PC-9 (cell line): ENCODE measurements around the gene NPY.

ENCODE experiments used
- CTCF ChIP-seq: fragments of 200-600 bp; sonication (generic); conservative IDR thresholded peaks from 2 replicates; pipeline ENCODE4 v1.6.1; 2017; ENCODE audit warnings: mixed run types, antibody characterized with exemption, mild to moderate bottlenecking, moderate library complexity
- EZH2 ChIP-seq: fragments of 200-600 bp; sonication (generic); IDR thresholded peaks from 2 replicates; pipeline ENCODE4 v1.8.0; 2017; ENCODE audit warnings: antibody characterized with exemption, low read depth

GRCh38 chr7:24284699-24285506 lies 913 bp downstream of the NPY start:
- TF ChIP-seq CTCF (no peak), EZH2 (no peak)
